Lung (tissue), 12 donors: Measurements from ENCODE around the gene IQCK. TPM values are rescaled to one million over a fixed set of nuclear protein-coding genes. Genes with fewer than 3 reads are reported as not detected.

Source experiments
- ATAC-seq: fragments of 200-7000 bp; cut with Tn5 transposase; one replicate; pipeline ENCODE4 v1.9.1; 2020; ENCODE audit warnings: moderate number of reproducible peaks; ENCODE audit not compliant: insufficient read depth, low FRiP score
- DNase-seq, 3 donors: peaks; one replicate each; pipeline ENCODE4 v3.0.0-alpha.2; 2013 to 2017
- H3K27ac ChIP-seq, 2 donors: one replicate each; pipeline ENCODE4 v1.5.1; 2013; ENCODE audit warnings: mild to moderate bottlenecking in 2 of 2, moderate library complexity in 2 of 2, control low read depth in 1 of 2, inconsistent platforms in 1 of 2, low read depth in 1 of 2, low read length in 1 of 2
- H3K27me3 ChIP-seq, 3 donors: one replicate each; pipeline ENCODE4 v1.5.1; 2013; ENCODE audit warnings: low read length in 2 of 3; ENCODE audit not compliant: control insufficient read depth in 3 of 3, insufficient read depth in 3 of 3
- H3K36me3 ChIP-seq, 4 donors: one replicate each; pipeline ENCODE4 v1.5.1; 2013; ENCODE audit warnings: low read length in 4 of 4, mild to moderate bottlenecking in 1 of 4, moderate library complexity in 1 of 4; ENCODE audit not compliant: control insufficient read depth in 4 of 4, insufficient read depth in 4 of 4
- H3K4me1 ChIP-seq, 5 donors: one replicate each; pipeline ENCODE4 v1.5.1; 2013; ENCODE audit warnings: low read length in 5 of 5, mild to moderate bottlenecking in 2 of 5, moderate library complexity in 1 of 5; ENCODE audit not compliant: control insufficient read depth in 5 of 5, insufficient read depth in 5 of 5
- H3K4me3 ChIP-seq: one replicate; pipeline ENCODE4 v1.5.1; 2013; ENCODE audit warnings: mild to moderate bottlenecking, control low read depth, moderate library complexity
- H3K9ac ChIP-seq, 2 donors: one replicate each; pipeline ENCODE4 v1.5.1; 2013; ENCODE audit warnings: low read length in 2 of 2, control low read depth in 1 of 2; ENCODE audit not compliant: insufficient read depth in 1 of 2
- H3K9me3 ChIP-seq, 4 donors: one replicate each; pipeline ENCODE4 v1.5.1; 2013; ENCODE audit warnings: low read length in 3 of 4, mild to moderate bottlenecking in 1 of 4, moderate library complexity in 1 of 4; ENCODE audit not compliant: control insufficient read depth in 4 of 4, insufficient read depth in 3 of 4
- WGBS, 2 donors: extraction: QIAGEN DNeasy Blood & Tissue Kit; methylation state at CpG; one replicate each; pipeline ENCODE4 v1.1.7; 2013; 5-methylcytosine and 5-hydroxymethylcytosine counted together
- polyA plus RNA-seq, 2 donors: library from polyadenylated mRNA; stranded (reverse); fragments of 200-250 nt; gene quantifications; one replicate each; pipeline ENCODE4 v1.2.1, GENCODE V29; 2013
- total RNA-seq, 2 donors: library from RNA; depleted of rRNA in 1 of 2; stranded (reverse); fragments of >200 nt in 1 of 2; gene quantifications; one replicate each; pipeline ENCODE4 v1.2.1, GENCODE V29; 2014 to 2021
- TF ChIP-seq, protein P1 (sequence below): IDR thresholded peaks from 2 replicates; pipeline ENCODE4 v1.5.1; 2012; ENCODE audit warnings: mild to moderate bottlenecking; ENCODE audit errors: control extremely low read depth, extremely low read depth
- donor health status: control.
- donor health status: control.
- donor health status: Bipolar disorder and iron deficiency.
- donor health status: healthy.
- donor health status: DM: yes; HTN: yes; CAD: no.

Gene IQCK
- total and polyA plus RNA-seq, 4 donors, result 12.7 to 27.0 (median 20.4) TPM

DNA sequence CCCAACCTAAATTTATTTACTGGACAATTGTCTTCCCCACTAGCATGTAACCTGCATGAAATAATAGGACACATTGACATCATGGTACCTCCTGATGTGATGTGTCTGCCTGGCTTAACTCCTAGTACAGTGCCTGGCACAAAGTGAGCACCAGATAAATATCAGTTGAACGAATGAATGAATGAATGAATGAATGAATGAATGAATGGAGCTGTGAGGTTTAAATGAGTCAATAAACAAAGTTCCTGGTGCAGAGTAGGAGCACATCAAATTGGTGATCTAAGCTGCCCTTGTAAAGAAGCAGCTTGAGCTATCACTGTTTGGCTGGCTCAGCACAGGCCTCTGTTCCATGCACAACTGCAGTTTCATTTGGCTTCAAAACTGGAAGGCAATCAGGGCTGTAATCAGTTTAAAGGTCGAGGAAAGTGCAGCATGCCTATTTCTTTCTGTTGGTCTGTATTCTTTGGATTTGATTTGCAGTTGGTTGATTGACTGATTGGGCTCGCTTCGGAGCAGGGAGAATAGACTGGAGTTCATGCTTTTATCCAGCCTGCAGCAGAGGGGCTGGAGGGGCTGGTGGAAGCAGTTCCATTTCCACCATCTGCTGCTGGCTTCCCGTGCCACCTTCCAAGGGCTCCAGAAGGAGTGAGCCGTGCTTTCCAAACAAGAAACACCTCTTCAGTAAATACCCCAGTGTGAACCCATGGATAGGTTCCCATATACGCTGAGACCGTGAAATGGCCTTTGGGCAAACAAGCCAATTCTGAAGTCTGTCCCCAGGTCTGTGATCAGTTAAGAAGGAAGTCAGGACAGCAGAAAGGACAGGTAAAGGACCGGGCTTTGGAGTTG, 112.0 kb downstream of the IQCK start:
- peaks cover 0 to 2% (median 0%) of the 10 kb centered on the region in 4 donors for H3K9me3 ChIP-seq
- peaks cover 0 to 3% (median 0%) of the 10 kb centered on the region in 5 donors for H3K4me1 ChIP-seq
- WGBS, 2 donors, result 85 to 90% methylated on average over 9 of the region's 9 CpGs
- H3K27ac ChIP-seq, result no peak overlapping the region
- no peak overlapping the region for H3K4me3 ChIP-seq
- H3K9ac ChIP-seq, result no peak overlapping the region
- H3K27me3 ChIP-seq, result no peaks in the 10 kb centered on the region
- ATAC-seq (no peak), DNase-seq (peak in 1 of 3 donors; percentile 40)
- TF ChIP-seq, protein P1, sequence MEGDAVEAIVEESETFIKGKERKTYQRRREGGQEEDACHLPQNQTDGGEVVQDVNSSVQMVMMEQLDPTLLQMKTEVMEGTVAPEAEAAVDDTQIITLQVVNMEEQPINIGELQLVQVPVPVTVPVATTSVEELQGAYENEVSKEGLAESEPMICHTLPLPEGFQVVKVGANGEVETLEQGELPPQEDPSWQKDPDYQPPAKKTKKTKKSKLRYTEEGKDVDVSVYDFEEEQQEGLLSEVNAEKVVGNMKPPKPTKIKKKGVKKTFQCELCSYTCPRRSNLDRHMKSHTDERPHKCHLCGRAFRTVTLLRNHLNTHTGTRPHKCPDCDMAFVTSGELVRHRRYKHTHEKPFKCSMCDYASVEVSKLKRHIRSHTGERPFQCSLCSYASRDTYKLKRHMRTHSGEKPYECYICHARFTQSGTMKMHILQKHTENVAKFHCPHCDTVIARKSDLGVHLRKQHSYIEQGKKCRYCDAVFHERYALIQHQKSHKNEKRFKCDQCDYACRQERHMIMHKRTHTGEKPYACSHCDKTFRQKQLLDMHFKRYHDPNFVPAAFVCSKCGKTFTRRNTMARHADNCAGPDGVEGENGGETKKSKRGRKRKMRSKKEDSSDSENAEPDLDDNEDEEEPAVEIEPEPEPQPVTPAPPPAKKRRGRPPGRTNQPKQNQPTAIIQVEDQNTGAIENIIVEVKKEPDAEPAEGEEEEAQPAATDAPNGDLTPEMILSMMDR, result no peak
- peaks cover 0 to 5% (median 2%) of the 10 kb centered on the region in 4 donors for H3K36me3 ChIP-seq

DNA sequence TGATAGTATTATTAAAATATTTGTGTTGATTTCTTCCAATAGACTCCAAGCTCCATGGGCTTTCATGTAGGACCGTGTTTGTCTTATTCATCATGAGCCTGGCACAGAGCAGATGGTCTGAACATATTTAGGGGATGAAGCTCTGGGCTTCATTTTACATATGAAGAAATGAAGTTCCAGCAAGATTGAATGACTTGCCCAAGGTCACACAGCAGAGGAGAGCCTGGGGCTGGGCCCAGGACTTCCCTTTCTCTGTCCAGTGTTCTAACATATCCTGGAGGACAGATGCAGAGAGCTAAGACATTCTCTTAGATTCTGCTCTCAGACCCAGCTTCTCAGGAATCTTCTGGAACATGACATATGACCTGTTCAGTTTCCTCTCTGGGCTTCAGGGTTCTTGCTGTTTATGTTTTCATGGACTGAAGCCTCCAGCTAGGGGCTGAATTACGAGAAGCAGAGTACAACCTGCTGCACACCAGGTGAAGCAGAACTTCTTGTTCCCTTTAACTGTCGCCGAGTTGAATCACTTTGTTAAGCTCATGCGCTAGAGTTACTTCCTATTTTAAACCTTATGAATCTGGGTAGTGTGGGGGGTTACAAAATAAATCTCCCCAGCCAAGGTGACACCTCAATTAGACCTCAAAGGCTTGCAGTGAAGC, 113.0 kb downstream of the IQCK start:
- H3K27me3 ChIP-seq, result no peaks in the 10 kb centered on the region
- peaks cover 0 to 3% (median 0%) of the 10 kb centered on the region in 5 donors for H3K4me1 ChIP-seq
- H3K27ac ChIP-seq, result peak overlapping the region in 1 of 2 donors; percentile 80
- TF ChIP-seq, protein P1, result no peak
- H3K9ac ChIP-seq, result no peak overlapping the region
- no peak for DNase-seq
- H3K4me3 ChIP-seq, result no peak overlapping the region
- ATAC-seq, result no peak
- H3K36me3 ChIP-seq, result peaks cover 0 to 5% (median 2%) of the 10 kb centered on the region in 4 donors
- 45 to 68% methylated on average over 5 of the region's 5 CpGs for WGBS, 2 donors
- H3K9me3 ChIP-seq, result peaks cover 0 to 2% (median 0%) of the 10 kb centered on the region in 4 donors

DNA sequence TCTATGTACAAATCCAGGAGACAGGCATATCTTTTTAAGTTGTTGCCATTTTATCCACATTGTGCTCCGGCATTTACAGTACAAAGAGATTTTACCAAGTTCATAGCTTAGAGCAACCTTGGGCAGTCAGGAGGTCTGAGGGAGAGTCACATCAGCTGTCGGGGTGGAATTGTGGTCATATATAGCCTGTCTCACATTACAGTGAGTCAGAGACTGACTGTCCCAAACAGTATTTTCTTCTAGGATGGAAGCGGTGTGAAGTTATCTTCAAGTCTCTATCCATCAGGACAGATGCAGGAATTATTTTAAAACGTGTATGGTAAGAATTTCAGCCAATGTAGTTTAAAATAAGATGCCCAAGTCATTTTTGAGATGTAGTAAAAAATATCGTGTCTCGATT, 113.6 kb downstream of the IQCK start:
- Histone ChIP-seq H3K27ac (peak overlapping the region in 1 of 2 donors; percentile 80), H3K9ac (no peak overlapping the region), H3K27me3 (no peaks in the 10 kb centered on the region), H3K4me3 (no peak overlapping the region), H3K4me1 (peaks cover 0 to 7% (median 0%) of the 10 kb centered on the region in 5 donors), H3K9me3 (peaks cover 0 to 2% (median 0%) of the 10 kb centered on the region in 4 donors), H3K36me3 (peaks cover 0 to 5% (median 2%) of the 10 kb centered on the region in 4 donors)
- DNase-seq (no peak), ATAC-seq (no peak)
- whole genome bisulfite sequencing, 2 donors, result 89 to 92% methylated on average over 6 of the region's 6 CpGs
- TF ChIP-seq, protein P1, result no peak
